Measurements from ENCODE around the gene MCUR1.
"Not testable (repeated sequence)": the region's sequence is repeated elsewhere in the genome, so short reads cannot be mapped to it uniquely, and the experiment has no call there.

The MCUR1 gene

GRCh38 chr6:13851803-13852202 is 37.4 kb upstream of the MCUR1 start:
- TF ChIP-seq CTCF (IDR thresholded peaks at IDR 0.05; ENCODE audit: control extremely low read depth, extremely low read depth, low read depth, missing control alignments): no peak
- ChIA-PET POLR2A (no interaction called here), CTCF (interaction anchor here (1.2 to 1.6 kb wide), 2 partner anchors 23 to 56 kb away, joined by 3 read pairs; no protein-coding TSS in a partner anchor)
- DNase-seq (ENCODE audit: extremely low spot score): no peak

- no peak for DNase-seq (ENCODE audit: extremely low spot score)
- no peak for TF ChIP-seq CTCF (IDR thresholded peaks at IDR 0.05; ENCODE audit: control extremely low read depth, extremely low read depth, low read depth, missing control alignments)
- CTCF ChIA-PET: interaction anchor here (1.2 kb wide), 1 partner anchor 23 kb away, joined by 3 read pairs; no protein-coding TSS in a partner anchor
- POLR2A ChIA-PET: no interaction called here
These were observed 37.0 kb upstream of the MCUR1 start for GRCh38 chr6:13851330-13851729.

- POLR2A ChIA-PET; DNase-seq (ENCODE audit: extremely low spot score): not testable (repeated sequence)
- CTCF ChIA-PET: interaction anchor here (1.2 kb wide), 1 partner anchor 23 kb away, joined by 3 read pairs; no protein-coding TSS in a partner anchor
These were observed 36.3 kb upstream of the MCUR1 start for GRCh38 chr6:13850690-13851089.

GRCh38 chr6:13848522-13849150 is 34.3 kb upstream of the MCUR1 start:
- no peak for DNase-seq (ENCODE audit: extremely low spot score)
- ChIA-PET CTCF (no interaction called here), POLR2A (no interaction called here)
- TF ChIP-seq CTCF (IDR thresholded peaks at IDR 0.05; ENCODE audit: control extremely low read depth, extremely low read depth, low read depth, missing control alignments): no peak

- DNase-seq (ENCODE audit: extremely low spot score): no peak
- CTCF ChIA-PET: no interaction called here
These were observed 33.1 kb upstream of the MCUR1 start for GRCh38 chr6:13847326-13848050.

GRCh38 chr6:13846841-13847240 is 32.5 kb upstream of the MCUR1 start:
- no peak for DNase-seq (ENCODE audit: extremely low spot score)
- POLR2A ChIA-PET: no interaction called here
- no peak for TF ChIP-seq CTCF (IDR thresholded peaks at IDR 0.05; ENCODE audit: control extremely low read depth, extremely low read depth, low read depth, missing control alignments)
- CTCF ChIA-PET: no interaction called here

More at GRCh38 chr6:13847326-13848050, 33.1 kb upstream of the MCUR1 start:
- no peak for TF ChIP-seq CTCF (IDR thresholded peaks at IDR 0.05; ENCODE audit: control extremely low read depth, extremely low read depth, low read depth, missing control alignments)
- POLR2A ChIA-PET: no interaction called here

GRCh38 chr6:13841936-13842335 is 27.6 kb upstream of the MCUR1 start:
- no peak for TF ChIP-seq CTCF (IDR thresholded peaks at IDR 0.05; ENCODE audit: control extremely low read depth, extremely low read depth, low read depth, missing control alignments)
- ChIA-PET CTCF (no interaction called here), POLR2A (no interaction called here)
- no peak for DNase-seq (ENCODE audit: extremely low spot score)
